SU-DHL-6 (cell line): Measurements from ENCODE around the gene COL23A1.

Source experiments
- H2AFZ ChIP-seq: fragments of 200-600 bp; sonication (generic); 2 replicates; pipeline ENCODE4 v1.6.1; 2014; ENCODE audit warnings: low read depth, mild to moderate bottlenecking, moderate library complexity, mixed read lengths, antibody characterized with exemption, low read length; ENCODE audit not compliant: severe bottlenecking
- H3F3A ChIP-seq: fragments of 200-600 bp; shearing (Covaris generic); 2 replicates; pipeline ENCODE4 v1.6.0; 2016; ENCODE audit warnings: antibody characterized with exemption, mild to moderate bottlenecking; ENCODE audit not compliant: insufficient read depth
- H3K27ac ChIP-seq: fragments of 200-600 bp; sonication (generic); 2 replicates; pipeline ENCODE4 v1.5.1; 2016; ENCODE audit warnings: low read depth, mild to moderate bottlenecking, low read length, moderate library complexity, mixed read lengths
- H3K27me3 ChIP-seq: fragments of 200-600 bp; sonication (generic), shearing (Covaris generic); 2 replicates; pipeline ENCODE4 v1.6.0; 2014; ENCODE audit warnings: mild to moderate bottlenecking, low read length
- H3K36me3 ChIP-seq: fragments of 200-600 bp; sonication (generic); 2 replicates; pipeline ENCODE4 v1.6.1; 2014; ENCODE audit warnings: mild to moderate bottlenecking, low read length, mixed read lengths
- H3K4me2 ChIP-seq: fragments of 300-600, 200-600 bp; shearing (Covaris generic), sonication (generic); 2 replicates; pipeline ENCODE4 v1.6.0; 2014; ENCODE audit warnings: low read length, low read depth, mild to moderate bottlenecking; ENCODE audit not compliant: poor library complexity, severe bottlenecking
- H3K4me3 ChIP-seq: fragments of 200-600 bp; sonication (generic); 2 replicates; pipeline ENCODE4 v1.5.1; 2014; ENCODE audit warnings: antibody characterized with exemption, low read length, mild to moderate bottlenecking, mixed read lengths; ENCODE audit not compliant: insufficient read depth, poor library complexity, severe bottlenecking
- H3K79me2 ChIP-seq: fragments of 200-600 bp; sonication (generic); 2 replicates; pipeline ENCODE4 v1.6.1; 2014; ENCODE audit warnings: mild to moderate bottlenecking, low read length, moderate library complexity; ENCODE audit not compliant: insufficient read depth
- H3K9ac ChIP-seq: fragments of 200-600 bp; sonication (generic); 2 replicates; pipeline ENCODE4 v1.7.0; 2014; ENCODE audit warnings: mild to moderate bottlenecking, low read length
- H3K9me2 ChIP-seq: fragments of 200-600 bp; sonication (generic); replicated peaks from 2 replicates; pipeline ENCODE4 v1.6.1; 2014; ENCODE audit warnings: low read length; ENCODE audit not compliant: insufficient read depth
- H3K9me3 ChIP-seq: fragments of 200-600 bp; sonication (generic); 2 replicates; pipeline ENCODE4 v1.6.1; 2014; ENCODE audit warnings: low read length, mixed read lengths; ENCODE audit not compliant: insufficient read depth
- H4K20me1 ChIP-seq: fragments of 200-600 bp; sonication (generic); 2 replicates; pipeline ENCODE4 v1.6.1; 2014; ENCODE audit warnings: low read depth, mild to moderate bottlenecking, antibody characterized with exemption, low read length, moderate library complexity, mixed read lengths
- CTCF ChIP-seq: fragments of 200-600 bp; sonication (generic); IDR thresholded peaks from one replicate; pipeline ENCODE4 v1.5.1; 2017; ENCODE audit warnings: antibody characterized with exemption, mild to moderate bottlenecking, low read length, moderate library complexity; ENCODE audit not compliant: insufficient read depth, poor library complexity, severe bottlenecking
- EZH2phosphoT487 ChIP-seq: fragments of 200-600 bp; sonication (generic), shearing (Covaris generic); conservative IDR thresholded peaks from 2 replicates; pipeline ENCODE4 v1.6.1; 2018; ENCODE audit warnings: mild to moderate bottlenecking, antibody characterized with exemption, low read length, moderate library complexity, mixed read lengths

The COL23A1 gene

GRCh38 chr5:178355671-178356070, 234.5 kb downstream of the COL23A1 start:
- Histone ChIP-seq H3K27ac (no peak overlapping the region), H3K4me2 (no peak overlapping the region), H3F3A (no peaks in the 10 kb centered on the region), H3K9ac (no peak overlapping the region), H3K9me3 (no peaks in the 10 kb centered on the region), H3K4me3 (no peak overlapping the region), H2AFZ (no peak overlapping the region), H4K20me1 (no peaks in the 10 kb centered on the region), H3K9me2 (no peaks in the 10 kb centered on the region), H3K79me2 (no peaks in the 10 kb centered on the region), H3K36me3 (no peaks in the 10 kb centered on the region), H3K27me3 (no peaks in the 10 kb centered on the region)
- TF ChIP-seq EZH2phosphoT487 (no peak), CTCF (no peak)

GRCh38 chr5:178353461-178353860, 236.7 kb downstream of the COL23A1 start:
- Histone ChIP-seq H3K36me3 (no peaks in the 10 kb centered on the region), H3K4me3 (no peak overlapping the region), H3K9me3 (no peaks in the 10 kb centered on the region), H3K27me3 (no peaks in the 10 kb centered on the region), H3K27ac (no peak overlapping the region), H3F3A (no peaks in the 10 kb centered on the region), H3K9ac (no peak overlapping the region), H4K20me1 (no peaks in the 10 kb centered on the region), H3K4me2 (no peak overlapping the region), H2AFZ (no peak overlapping the region), H3K9me2 (no peaks in the 10 kb centered on the region), H3K79me2 (no peaks in the 10 kb centered on the region)
- TF ChIP-seq EZH2phosphoT487 (no peak), CTCF (no peak)

DNA sequence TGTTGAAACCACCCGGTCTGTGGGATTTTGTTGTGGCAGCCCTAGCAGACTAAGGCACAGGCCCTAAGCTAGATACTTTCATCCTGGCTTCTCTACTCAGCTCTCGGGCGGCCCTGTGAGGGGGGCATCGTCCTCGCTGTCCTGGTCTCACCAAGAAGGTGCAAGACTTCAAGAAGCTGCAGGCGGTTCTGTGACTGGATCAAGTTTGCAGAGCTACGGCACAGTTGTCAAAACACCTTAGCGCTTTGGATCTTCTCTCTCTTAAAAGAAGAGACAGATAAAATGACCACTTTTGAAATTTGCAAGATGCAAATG, 238.2 kb downstream of the COL23A1 start:
- H3K79me2 ChIP-seq: no peaks in the 10 kb centered on the region
- H3K27ac ChIP-seq: no peak overlapping the region
- H3K9me3 ChIP-seq: no peaks in the 10 kb centered on the region
- H2AFZ ChIP-seq: no peak overlapping the region
- H3K27me3 ChIP-seq: no peaks in the 10 kb centered on the region
- H3K4me3 ChIP-seq: no peak overlapping the region
- no peaks in the 10 kb centered on the region for H3K36me3 ChIP-seq
- H4K20me1 ChIP-seq: no peaks in the 10 kb centered on the region
- H3K9me2 ChIP-seq: no peaks in the 10 kb centered on the region
- no peak overlapping the region for H3K9ac ChIP-seq
- H3F3A ChIP-seq: no peaks in the 10 kb centered on the region
- no peak overlapping the region for H3K4me2 ChIP-seq
- no peak for TF ChIP-seq CTCF
- TF ChIP-seq EZH2phosphoT487: no peak
